Measurements from ENCODE around the gene HAUS5.

GRCh38 chr19:35562776-35563175, 49.8 kb upstream of the HAUS5 start:
- TF ChIP-seq CTCF (IDR thresholded peaks at IDR 0.05; ENCODE audit: low read depth, low read length) = no peak
- no peak for TF ChIP-seq POLR2A (IDR thresholded peaks at IDR 0.05; ENCODE audit: extremely low read depth, insufficient read length)
- TF ChIP-seq, protein P1, sequence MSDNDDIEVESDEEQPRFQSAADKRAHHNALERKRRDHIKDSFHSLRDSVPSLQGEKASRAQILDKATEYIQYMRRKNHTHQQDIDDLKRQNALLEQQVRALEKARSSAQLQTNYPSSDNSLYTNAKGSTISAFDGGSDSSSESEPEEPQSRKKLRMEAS (IDR thresholded peaks at IDR 0.05; ENCODE audit: low read depth, low read length) = no peak
- no peak for TF ChIP-seq MYC (IDR thresholded peaks at IDR 0.05; ENCODE audit: low read depth, low read length)

All from NB4 (cell line).